Measurements from ENCODE around the gene FNDC10.

DNA sequence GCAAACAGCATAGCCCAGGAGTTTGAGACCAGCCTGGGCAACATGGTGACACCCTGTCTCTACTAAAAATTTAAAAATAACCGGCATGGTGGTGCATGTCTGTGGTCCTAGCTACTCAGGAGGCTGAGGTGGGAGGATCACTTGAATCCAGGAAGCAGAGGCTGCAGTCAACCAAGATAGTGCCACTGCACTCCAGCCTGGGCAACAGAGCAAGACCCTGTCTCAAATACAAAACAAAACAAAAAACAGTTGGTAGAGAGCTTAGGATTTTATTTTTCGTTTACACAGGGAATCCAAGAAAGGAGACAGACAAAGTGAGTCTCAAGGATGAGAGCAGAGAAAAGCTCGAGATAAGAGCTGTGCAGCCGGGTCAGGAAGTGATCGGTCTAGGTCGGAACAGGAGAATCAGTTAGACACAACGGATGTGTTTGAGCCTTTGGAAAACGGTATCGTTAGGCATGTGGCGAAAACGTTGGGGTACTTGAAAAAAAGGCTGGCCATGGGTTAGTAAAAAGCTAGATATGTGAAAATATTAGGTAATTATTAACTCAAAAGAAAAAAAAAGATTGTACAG lies 13.7 kb upstream of the FNDC10 start:
- TF ChIP-seq SUZ12 (IDR thresholded peaks at IDR 0.05) (no peak), SP1 (IDR thresholded peaks at IDR 0.05) (no peak), NFRKB (IDR thresholded peaks at IDR 0.05) (no peak), LEF1 (IDR thresholded peaks at IDR 0.05; ENCODE audit: borderline replicate concordance) (no peak), ZNF384 (IDR thresholded peaks at IDR 0.05) (no peak), TARDBP (IDR thresholded peaks at IDR 0.05) (no peak)

Measured in HEK293T (cell line).